Mucosa of descending colon (tissue), 3 donors: ENCODE data around the gene OPCML. TPM values are rescaled to one million over a fixed set of nuclear protein-coding genes. Genes with fewer than 3 reads are reported as not detected.

Experiments
- ATAC-seq: fragments of 200-7000 bp; cut with Tn5 transposase; one replicate; pipeline ENCODE4 v1.9.1; 2020; ENCODE audit warnings: mild to moderate bottlenecking, moderate library complexity
- DNase-seq, 3 donors: peaks; one replicate each; pipeline ENCODE4 v3.0.0-alpha.2; 2020
- H3K36me3 ChIP-seq: fragments of 200-600 bp; one replicate; pipeline ENCODE4 v1.8.0; 2021; ENCODE audit warnings: low read depth, mild to moderate bottlenecking
- H3K4me1 ChIP-seq: fragments of 200-600 bp; one replicate; pipeline ENCODE4 v1.8.0; 2021; ENCODE audit warnings: low read depth, mild to moderate bottlenecking
- H3K4me3 ChIP-seq: fragments of 200-600 bp; one replicate; pipeline ENCODE4 v1.8.0; 2021; ENCODE audit warnings: mild to moderate bottlenecking
- H3K9me3 ChIP-seq: fragments of 200-600 bp; one replicate; pipeline ENCODE4 v1.8.0; 2021; ENCODE audit warnings: mild to moderate bottlenecking
- CTCF ChIP-seq: fragments of 200-600 bp; IDR thresholded peaks from one replicate; pipeline ENCODE4 v1.8.0; 2022; ENCODE audit warnings: antibody characterized with exemption, mild to moderate bottlenecking
- intact Hi-C, 2 donors: fragments of 100-400 bp; cut with DNase I in 1 of 2; cut with micrococcal nuclease in 1 of 2; formaldehyde crosslinking; loops; one replicate each; pipeline versions ENCODE4 v1.11.0 to v1.11.1; 2022; cut with DNase I, micrococcal nuclease
- total RNA-seq, 3 donors: library from RNA; stranded (reverse); fragmentation: NEBNext Ultra II Directional in 2 of 3; extraction: Animal tissue kit (Norgen Biotek cat#: 25700) in 2 of 3; gene quantifications; one replicate each; pipeline versions ENCODE4 v1.2.1 to v1.2.4, GENCODE V29; 2021 to 2023
- donor health status: DM: no; HTN: no; CAD: no; lungs with moderate emphysema.
- donor health status: DM: no; HTN: no; CAD: no.
- donor health status: DM: no; HTN: yes; CAD: no.

Gene OPCML
- total RNA-seq, 3 donors from 2014 or later, result 0.10 to 0.47 TPM; not detected in 1

GRCh38 chr11:133477251-133477625, 55.1 kb downstream of the OPCML start:
- Histone ChIP-seq H3K9me3 (no peaks in the 10 kb centered on the region), H3K36me3 (no peaks in the 10 kb centered on the region), H3K4me1 (no peaks in the 10 kb centered on the region), H3K4me3 (no peak overlapping the region)
- DNase-seq (no peak), ATAC-seq (no peak)
- intact Hi-C loops, result no loop called here
- TF ChIP-seq CTCF, result no peak

- TF ChIP-seq CTCF, result no peak
- DNase-seq (no peak), ATAC-seq (no peak)
- Histone ChIP-seq H3K4me3 (no peak overlapping the region), H3K9me3 (no peaks in the 10 kb centered on the region), H3K36me3 (no peaks in the 10 kb centered on the region), H3K4me1 (no peaks in the 10 kb centered on the region)
- intact Hi-C loops, result no loop called here
These were observed 55.6 kb downstream of the OPCML start for GRCh38 chr11:133476570-133477250.

GRCh38 chr11:133474461-133474860, 57.8 kb downstream of the OPCML start:
- no peak for TF ChIP-seq CTCF
- no peaks in the 10 kb centered on the region for H3K36me3 ChIP-seq
- H3K9me3 ChIP-seq, result no peaks in the 10 kb centered on the region
- intact Hi-C loops, result no loop called here
- H3K4me1 ChIP-seq, result no peaks in the 10 kb centered on the region
- ATAC-seq (no peak), DNase-seq (no peak)
- H3K4me3 ChIP-seq, result no peak overlapping the region

GRCh38 chr11:133467686-133468085, 64.6 kb downstream of the OPCML start:
- intact Hi-C loops, result no loop called here
- Histone ChIP-seq H3K4me1 (no peaks in the 10 kb centered on the region), H3K36me3 (no peaks in the 10 kb centered on the region), H3K9me3 (no peaks in the 10 kb centered on the region), H3K4me3 (no peak overlapping the region)
- ATAC-seq (no peak), DNase-seq (no peak)
- no peak for TF ChIP-seq CTCF

GRCh38 chr11:133443206-133443747, 89.0 kb downstream of the OPCML start:
- no peak for DNase-seq
- H3K36me3 ChIP-seq, result no peaks in the 10 kb centered on the region
- no peak for ATAC-seq

More at GRCh38 chr11:133443206-133443747, 89.0 kb downstream of the OPCML start:
- Histone ChIP-seq H3K9me3 (peaks cover 3% of the 10 kb centered on the region), H3K4me3 (no peak overlapping the region), H3K4me1 (no peaks in the 10 kb centered on the region)
- intact Hi-C loops, result no loop called here
- no peak for TF ChIP-seq CTCF
